Measurements from ENCODE around the gene RENBP. TPM values are rescaled to one million over a fixed set of nuclear protein-coding genes. Genes with fewer than 3 reads are reported as not detected.

RENBP gene
- total RNA-seq, 1 experiment from 2014 or later: 7.1 TPM

DNA sequence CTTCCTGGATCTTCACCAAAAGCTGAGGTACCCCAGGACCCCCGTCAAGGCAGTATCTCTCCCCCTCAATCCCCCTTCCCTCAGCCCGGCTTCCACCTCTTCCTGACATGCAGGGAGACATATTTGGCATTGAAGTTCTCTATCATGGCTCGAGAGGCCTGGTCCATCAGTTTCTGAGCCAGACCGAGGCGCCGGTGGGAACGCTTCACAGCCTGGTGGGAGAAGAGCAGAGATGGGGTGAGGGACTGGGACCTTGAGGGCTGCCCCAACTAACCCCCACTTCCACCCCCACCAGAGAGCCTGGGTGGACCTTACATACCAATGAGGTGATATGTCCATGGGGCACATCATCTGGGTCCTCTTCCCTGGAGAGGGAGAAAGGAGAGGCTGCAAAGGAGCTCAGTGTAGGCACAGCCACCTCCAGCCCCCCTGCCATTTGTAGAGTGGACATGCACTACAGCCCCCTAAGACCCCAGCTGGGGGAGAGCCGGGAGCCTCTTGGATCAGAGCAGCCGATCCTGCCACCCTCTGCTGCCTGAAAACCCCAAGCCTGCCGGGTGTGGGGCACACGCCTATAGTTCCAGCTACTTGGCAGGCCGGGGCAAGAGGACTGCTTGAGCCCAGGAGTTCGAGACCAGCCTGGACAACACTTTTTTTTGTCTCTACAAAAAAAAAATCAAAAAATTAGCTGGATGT lies 12.1 kb downstream of the RENBP start:
- peaks cover 2 to 25% of the 10 kb centered on the region in 2 experiments; a peak in 3 of 4 replicates for H3K4me1 Mint-ChIP-seq
- TF ChIP-seq, protein P1, sequence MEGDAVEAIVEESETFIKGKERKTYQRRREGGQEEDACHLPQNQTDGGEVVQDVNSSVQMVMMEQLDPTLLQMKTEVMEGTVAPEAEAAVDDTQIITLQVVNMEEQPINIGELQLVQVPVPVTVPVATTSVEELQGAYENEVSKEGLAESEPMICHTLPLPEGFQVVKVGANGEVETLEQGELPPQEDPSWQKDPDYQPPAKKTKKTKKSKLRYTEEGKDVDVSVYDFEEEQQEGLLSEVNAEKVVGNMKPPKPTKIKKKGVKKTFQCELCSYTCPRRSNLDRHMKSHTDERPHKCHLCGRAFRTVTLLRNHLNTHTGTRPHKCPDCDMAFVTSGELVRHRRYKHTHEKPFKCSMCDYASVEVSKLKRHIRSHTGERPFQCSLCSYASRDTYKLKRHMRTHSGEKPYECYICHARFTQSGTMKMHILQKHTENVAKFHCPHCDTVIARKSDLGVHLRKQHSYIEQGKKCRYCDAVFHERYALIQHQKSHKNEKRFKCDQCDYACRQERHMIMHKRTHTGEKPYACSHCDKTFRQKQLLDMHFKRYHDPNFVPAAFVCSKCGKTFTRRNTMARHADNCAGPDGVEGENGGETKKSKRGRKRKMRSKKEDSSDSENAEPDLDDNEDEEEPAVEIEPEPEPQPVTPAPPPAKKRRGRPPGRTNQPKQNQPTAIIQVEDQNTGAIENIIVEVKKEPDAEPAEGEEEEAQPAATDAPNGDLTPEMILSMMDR (conservative IDR thresholded peaks at IDR 0.05): no peak
- no peaks in the 10 kb centered on the region for H3K27me3 Mint-ChIP-seq (ENCODE audit: low read depth)

More for the DNA sequence above, 12.1 kb downstream of the RENBP start:
- Histone ChIP-seq H3K23ac (ENCODE audit: insufficient read length, low read depth, low read length) (no peak overlapping the region), H2BK20ac (ENCODE audit: low read depth, low read length, poor library complexity, severe bottlenecking) (no peak overlapping the region), H3K9ac (ENCODE audit: extremely low read depth, insufficient read length, low read length) (no peak overlapping the region), H3T11ph (ENCODE audit: low read length) (no peak overlapping the region), H2AK5ac (ENCODE audit: insufficient read length, low read length) (no peak overlapping the region), H3K4me2 (ENCODE audit: insufficient read depth, insufficient read length, low read length) (no peak overlapping the region), H3K9me3 (ENCODE audit: control insufficient read depth, low read depth, low read length) (peaks cover 26% of the 10 kb centered on the region), H2BK12ac (ENCODE audit: insufficient read length, low read depth, low read length) (no peak overlapping the region), H3K18ac (ENCODE audit: insufficient read length, low read depth, low read length) (no peak overlapping the region), H4K8ac (replicated peaks; ENCODE audit: insufficient read length, low read depth, low read length) (no peak overlapping the region), H4K20me1 (ENCODE audit: control insufficient read depth, insufficient read depth, insufficient read length) (no peaks in the 10 kb centered on the region), H3K27ac (ENCODE audit: insufficient read length, low read depth, low read length) (no peak overlapping the region), H3K4me1 (ENCODE audit: insufficient read depth, low read length) (no peaks in the 10 kb centered on the region), H2BK120ac (ENCODE audit: low read depth, low read length, poor library complexity, severe bottlenecking) (no peak overlapping the region), H3K79me2 (ENCODE audit: insufficient read depth, low read length) (no peaks in the 10 kb centered on the region; the same call in 1 of the 2 replicates), H3K4ac (ENCODE audit: low read depth, low read length) (no peak overlapping the region), H3K14ac (ENCODE audit: insufficient read depth, low read length) (no peak overlapping the region), H4K5ac (ENCODE audit: insufficient read length, low read depth, low read length) (no peak overlapping the region), H3K79me1 (ENCODE audit: insufficient read depth, low read depth, low read length, poor library complexity, severe bottlenecking) (no peaks in the 10 kb centered on the region), H3K27me3 (ENCODE audit: insufficient read depth, low read length) (no peaks in the 10 kb centered on the region), H4K91ac (ENCODE audit: insufficient read length, low read depth, low read length) (no peak overlapping the region), H3K56ac (ENCODE audit: insufficient read length, low read depth, low read length) (no peak overlapping the region), H3K23me2 (ENCODE audit: insufficient read length, low read depth, low read length, poor library complexity, severe bottlenecking) (peaks cover 11% of the 10 kb centered on the region), H2BK5ac (ENCODE audit: insufficient read length, low read length) (no peak overlapping the region), H2AFZ (ENCODE audit: low read length) (no peak overlapping the region), H2BK15ac (ENCODE audit: low read depth, low read length) (no peak overlapping the region)
- peaks cover 55 to 66% of the 10 kb centered on the region in 2 experiments for H3K9me3 Mint-ChIP-seq
- H3K36me3 Mint-ChIP-seq (ENCODE audit: insufficient read depth in 1 of 3, low read depth in 3 of 3): peaks cover 22 to 47% (median 30%) of the 10 kb centered on the region in 3 experiments
- H3K4me3 Mint-ChIP-seq: no peak overlapping the region
- H3K27ac Mint-ChIP-seq: no peak overlapping the region
- DNase-seq: no peak
- no CpG with 5 or more reads among the region's 13 CpGs for WGBS (ENCODE audit: extremely low coverage, insufficient read length, low lambda C conversion rate)
